HG02610 (cell line): ENCODE measurements around the gene PSMD2.
"Not testable (repeated sequence)": the region's sequence is repeated elsewhere in the genome, so short reads cannot be mapped to it uniquely, and the experiment has no call there.

ENCODE experiments used
- ATAC-seq: cut with Tn5 transposase; IDR thresholded peaks from one replicate; pipeline ENCODE4 v1.9.1; 2021; ENCODE audit warnings: mild to moderate bottlenecking, moderate library complexity; ENCODE audit not compliant: unreplicated experiment

Gene PSMD2

GRCh38 chr3:184298759-184299487, at the start of gene PSMD2:
PSMD2 (plus strand) TSS chr3:184299241; CDS start chr3:184299267, 26 bp downstream.
- ATAC-seq: peak; percentile 95

- ATAC-seq: peak; percentile 88
These were observed 49.5 kb upstream of the PSMD2 start, which contains the start of gene EEF1AKMT4 for GRCh38 chr3:184249412-184250166. EEF1AKMT4 (plus strand) TSS chr3:184249672; CDS start chr3:184249695, 23 bp downstream.

- ATAC-seq: peak; percentile 68
These were observed 48.7 kb upstream of the PSMD2 start for GRCh38 chr3:184250167-184250828.

DNA sequence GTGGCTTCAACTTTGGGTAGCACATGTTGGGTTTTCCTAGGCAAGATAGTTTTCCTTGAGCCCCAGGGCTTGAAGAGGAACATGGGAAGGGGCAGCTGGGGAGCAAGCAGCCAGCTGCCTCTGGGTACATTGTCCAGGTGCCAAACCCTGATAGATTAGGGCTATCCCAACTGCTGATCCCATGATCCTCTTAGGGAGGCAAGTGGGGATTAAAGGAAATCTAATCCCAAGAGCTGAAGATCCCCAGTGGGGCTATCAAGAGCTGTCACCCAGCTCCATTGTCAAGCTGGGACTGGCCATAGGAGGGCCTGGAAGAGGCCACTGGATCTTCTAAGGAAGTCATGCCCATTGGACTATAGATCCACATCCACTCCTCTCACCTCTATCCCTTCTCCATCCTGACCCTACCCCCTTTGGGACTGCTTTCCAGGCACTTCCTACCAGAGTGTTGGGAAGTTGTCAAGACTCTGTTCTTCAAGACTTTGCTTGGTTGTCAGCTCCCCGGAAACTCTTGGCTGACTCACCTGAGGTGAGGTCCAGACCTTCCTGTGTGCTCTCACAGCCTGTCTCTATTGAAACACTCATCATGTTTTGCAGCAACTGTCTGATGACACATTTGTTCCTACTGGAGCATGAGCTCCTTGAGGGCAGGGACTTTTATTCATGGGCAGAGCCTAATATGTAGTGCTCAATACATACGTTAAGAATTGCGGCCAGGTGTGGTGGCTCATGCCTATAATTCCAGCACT, 43.6 kb upstream of the PSMD2 start:
- no peak for ATAC-seq

DNA sequence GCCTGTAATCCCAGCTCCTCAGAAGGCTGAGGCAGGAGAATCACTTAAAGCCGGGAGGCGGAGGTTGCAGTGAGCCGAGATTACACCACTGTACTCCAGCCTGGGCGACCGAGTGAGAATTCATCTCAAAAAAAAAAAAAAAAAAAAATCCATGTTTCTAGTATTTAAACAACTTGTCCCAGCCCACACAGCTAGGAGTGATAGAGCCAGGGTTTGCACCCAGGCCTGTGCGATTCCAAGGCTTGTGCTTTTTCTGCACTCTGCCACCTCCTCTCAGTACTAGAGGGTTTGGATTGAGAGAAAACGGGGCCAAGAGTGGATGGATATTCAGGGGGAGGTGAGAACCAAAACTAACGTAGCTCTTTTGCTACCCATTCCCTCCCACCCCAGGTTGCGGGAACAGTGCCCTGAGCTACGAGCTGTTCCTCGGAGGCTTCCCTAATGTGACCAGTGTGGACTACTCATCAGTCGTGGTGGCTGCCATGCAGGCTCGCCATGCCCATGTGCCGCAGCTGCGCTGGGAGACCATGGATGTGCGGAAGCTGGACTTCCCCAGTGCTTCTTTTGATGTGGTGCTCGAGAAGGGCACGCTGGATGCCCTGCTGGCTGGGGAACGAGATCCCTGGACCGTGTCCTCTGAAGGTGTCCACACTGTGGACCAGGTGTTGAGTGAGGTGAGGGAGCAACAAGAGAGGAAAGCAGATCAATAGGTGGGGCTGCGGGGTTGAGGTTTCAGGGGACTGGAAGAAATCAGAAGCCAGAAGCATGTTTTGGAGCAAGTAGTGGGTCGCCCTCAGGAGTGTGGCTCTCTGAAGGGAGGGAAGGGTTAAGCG, 41.7 kb upstream of the PSMD2 start:
- no peak for ATAC-seq

GRCh38 chr3:184258926-184259325, 40.1 kb upstream of the PSMD2 start:
- no peak for ATAC-seq

DNA sequence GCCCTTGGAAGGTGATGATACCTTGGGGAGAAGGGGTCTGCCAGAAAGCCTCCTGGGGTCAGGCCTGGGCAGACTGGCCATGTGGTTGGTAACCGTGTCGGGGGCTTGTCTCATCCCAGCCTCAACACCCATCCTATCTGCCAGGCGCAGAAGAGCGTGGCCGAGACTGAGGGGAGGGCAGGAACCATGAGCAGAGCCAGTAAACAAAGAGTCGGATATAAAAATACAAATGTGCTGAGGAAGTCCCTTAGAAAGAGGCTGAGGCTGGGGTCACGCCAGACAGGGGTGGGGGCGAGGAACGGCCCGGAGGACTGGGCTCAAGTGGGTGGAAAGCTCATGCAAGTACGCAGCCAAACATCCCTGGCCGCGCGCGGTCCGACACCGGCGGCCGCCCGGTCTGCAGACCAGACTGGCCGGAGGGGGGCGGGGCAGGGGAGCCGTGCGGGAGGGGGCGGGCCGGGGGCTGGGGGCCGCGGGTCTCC, 39.6 kb upstream of the PSMD2 start:
- no peak for ATAC-seq

GRCh38 chr3:184259878-184260723, 38.9 kb upstream of the PSMD2 start:
- no peak for ATAC-seq

DNA sequence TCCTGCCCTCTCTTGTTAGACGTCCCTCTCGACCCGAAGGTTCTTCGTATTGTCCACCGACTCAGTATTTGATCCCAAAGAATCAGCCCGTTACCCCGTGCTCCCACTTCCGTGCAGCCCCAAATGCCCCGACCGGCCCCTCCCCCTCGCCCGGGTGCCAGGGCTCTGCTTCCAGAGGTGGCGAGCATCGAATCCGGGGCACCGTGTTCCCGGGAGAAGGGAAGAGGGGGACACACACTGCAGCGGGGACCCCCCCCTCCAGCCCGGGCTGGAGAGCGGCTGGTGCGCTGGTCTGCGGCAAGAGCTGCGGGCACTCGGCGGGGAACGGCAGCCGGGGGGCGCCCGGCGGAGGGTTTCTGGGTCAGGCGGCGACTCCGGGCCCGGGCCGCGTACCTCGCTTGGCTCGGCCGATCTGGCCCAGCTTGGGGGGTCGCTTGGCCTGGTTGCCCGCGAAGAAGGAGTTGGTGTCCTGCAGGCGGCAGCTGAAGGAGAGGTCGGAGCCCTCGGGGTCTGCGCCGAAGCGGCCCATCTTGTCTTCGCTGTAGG, 38.2 kb upstream of the PSMD2 start:
- no peak for ATAC-seq

GRCh38 chr3:184261270-184261853, 37.7 kb upstream of the PSMD2 start, which contains the start of gene CAMK2N2:
CAMK2N2 (minus strand) TSS chr3:184261553; CDS start chr3:184261285, 268 bp downstream.
- no peak for ATAC-seq

DNA sequence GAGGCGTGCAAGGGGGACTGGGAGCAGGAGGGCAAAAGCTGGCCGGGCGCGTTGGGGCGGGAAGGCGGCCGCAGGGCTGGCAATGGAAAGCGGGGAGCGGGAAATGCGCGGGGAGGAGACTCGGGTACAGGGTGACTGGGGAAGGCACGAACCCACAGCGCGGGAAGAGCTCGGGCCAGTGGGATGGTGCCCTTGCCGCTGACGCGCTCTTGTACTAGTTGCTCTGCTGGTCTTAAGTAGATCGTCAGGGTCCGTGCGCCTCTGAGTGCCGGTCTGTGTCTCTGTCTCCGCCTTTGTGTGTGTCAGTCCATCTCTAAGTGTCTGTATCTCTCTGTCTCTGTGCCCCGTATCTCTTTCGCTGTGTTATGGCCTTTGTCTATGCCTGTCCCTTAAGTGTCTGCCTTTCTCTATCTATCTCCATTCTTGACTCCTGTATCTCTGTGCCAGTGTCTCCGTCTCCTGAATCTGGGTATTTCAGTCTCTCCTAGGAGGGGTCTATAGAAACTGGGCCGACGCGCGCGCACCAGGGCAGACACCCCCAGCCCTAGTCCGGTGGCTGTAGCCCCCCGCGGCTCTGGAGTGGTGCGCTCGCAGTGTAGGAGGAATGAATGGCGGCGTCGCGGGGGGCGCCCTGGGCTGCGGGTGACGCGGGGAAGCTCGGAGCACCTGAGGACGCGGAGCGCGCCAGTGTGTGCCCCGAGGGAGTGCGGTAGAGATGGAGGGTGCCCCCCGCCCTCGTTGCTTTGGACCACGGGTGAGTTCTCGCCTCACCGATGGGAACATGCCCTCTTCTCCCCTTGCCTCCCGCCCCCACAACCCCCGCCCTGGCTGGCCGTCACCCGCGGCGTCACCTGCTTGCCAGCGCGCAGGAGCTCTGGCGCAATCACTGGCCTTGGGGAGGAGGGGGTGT, 36.9 kb upstream of the PSMD2 start:
- ATAC-seq: no peak

- no peak for ATAC-seq
These were observed 36.3 kb upstream of the PSMD2 start for GRCh38 chr3:184262764-184263179.

DNA sequence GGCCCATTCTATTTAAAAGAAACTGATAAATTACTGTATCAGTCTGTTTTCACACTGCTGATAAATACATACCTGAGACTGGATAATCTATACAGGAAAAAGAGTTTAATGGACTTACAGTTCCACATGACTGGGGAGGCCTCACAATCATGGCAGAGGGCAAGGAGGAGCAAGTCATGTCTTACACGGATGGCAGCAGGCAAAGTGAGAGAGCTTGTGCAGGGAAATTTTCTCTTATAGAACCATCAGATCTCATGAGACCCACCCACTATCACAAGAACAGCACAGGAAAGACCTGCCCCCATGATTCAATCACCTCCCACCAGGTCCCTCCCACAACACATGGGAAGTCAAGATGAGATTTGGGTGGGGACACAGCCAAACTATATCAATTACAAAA, 31.8 kb upstream of the PSMD2 start:
- not testable (repeated sequence) for ATAC-seq

DNA sequence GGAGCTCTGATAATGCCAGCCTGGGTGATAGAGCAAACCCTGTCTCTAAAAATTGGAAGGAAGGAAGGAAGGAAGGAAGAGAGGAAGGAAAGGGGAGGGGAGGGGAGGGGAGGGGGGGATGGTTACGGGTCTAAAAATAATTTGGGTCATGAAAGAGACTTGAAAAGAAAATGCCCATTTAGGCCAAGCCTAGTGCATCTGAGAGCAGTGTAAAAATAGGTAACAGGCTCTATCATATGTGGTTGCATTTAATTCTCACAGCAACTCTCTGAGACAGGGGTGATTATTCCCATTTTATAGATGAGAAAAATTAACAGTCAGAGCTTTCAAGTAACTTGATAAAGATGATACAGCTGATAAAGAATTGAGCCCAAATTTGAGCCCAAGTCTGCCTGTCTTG, 26.8 kb upstream of the PSMD2 start:
- no peak for ATAC-seq

DNA sequence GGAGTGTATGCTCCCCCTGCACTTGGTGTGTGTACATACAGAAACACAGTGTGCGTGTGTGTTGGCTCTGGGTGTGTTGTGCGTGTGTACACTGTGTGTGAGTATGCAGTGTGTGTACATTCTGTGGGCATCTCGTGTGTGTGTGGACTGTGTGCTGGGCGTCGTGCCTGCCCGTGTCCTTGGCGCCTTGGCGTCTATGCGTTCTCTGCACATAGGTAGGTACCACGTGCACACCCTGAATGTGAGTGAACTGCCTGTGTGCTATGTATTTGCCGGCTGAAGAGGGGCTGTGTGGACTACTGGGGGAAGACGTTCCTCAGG, 23.7 kb upstream of the PSMD2 start:
- ATAC-seq: no peak

DNA sequence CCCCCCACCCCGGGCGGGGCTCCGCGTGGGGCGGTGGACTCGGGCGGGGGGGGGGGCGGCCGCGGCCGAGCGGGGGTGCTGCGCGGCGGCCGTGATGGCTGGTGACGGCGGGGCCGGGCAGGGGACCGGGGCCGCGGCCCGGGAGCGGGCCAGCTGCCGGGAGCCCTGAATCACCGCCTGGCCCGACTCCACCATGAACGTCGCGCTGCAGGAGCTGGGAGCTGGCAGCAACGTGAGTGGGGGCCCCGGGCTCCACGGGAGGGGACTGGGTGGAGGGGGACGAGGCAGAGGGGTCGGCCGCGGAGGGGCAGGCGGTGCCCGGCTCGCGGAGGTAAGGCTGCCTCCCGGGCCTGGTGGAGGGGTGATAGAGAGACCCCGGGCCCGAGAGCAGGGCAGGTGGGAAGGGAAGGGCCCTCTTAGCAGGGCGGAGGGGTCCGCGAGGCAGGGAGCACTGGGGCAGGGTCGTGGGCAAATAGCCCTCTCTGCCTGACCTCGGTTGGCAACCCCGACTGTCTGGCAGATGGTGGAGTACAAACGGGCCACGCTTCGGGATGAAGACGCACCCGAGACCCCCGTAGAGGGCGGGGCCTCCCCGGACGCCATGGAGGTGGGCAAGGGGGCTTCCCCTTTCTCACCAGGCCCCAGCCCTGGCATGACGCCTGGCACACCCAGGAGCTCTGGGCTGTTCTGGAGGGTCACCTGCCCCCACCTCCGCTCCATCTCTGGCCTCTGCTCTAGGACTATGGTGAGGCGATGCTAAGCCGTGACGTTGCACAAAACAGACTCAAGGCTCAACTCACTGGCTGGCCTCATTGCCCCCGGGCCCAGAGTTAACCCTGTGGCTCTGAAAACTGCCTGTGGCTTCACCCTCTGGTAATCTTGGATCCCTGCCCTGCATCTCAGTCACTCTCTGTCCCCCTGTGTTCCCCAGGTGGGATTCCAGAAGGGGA, 22.8 kb upstream of the PSMD2 start, which contains the start of gene ECE2:
Gene ECE2, plus strand, starts transcription at position 62 of the 950 bp plus-strand sequence. Its CDS starts 132 bp downstream, at position 194.
- ATAC-seq: no peak
